Lower leg skin (tissue), 3 donors: ENCODE measurements around the gene SELENOT.

Experiments used
- POLR2A ChIP-seq, 2 donors: fragments of 450-650 bp; IDR thresholded peaks; one replicate each; pipeline ENCODE4 v1.6.1; 2016 to 2017; ENCODE audit warnings: antibody characterized with exemption in 2 of 2, mild to moderate bottlenecking in 1 of 2, moderate library complexity in 1 of 2
- TF ChIP-seq, protein P1 (sequence below), 3 donors: fragments of 450-650 bp; IDR thresholded peaks; one replicate each; pipeline ENCODE4 v1.5.1; 2016; ENCODE audit warnings: antibody characterized with exemption in 3 of 3, mild to moderate bottlenecking in 3 of 3, moderate library complexity in 2 of 3

GRCh38 chr3:150610785-150611184, 7.7 kb downstream of the SELENOT start:
- TF ChIP-seq, protein P1, sequence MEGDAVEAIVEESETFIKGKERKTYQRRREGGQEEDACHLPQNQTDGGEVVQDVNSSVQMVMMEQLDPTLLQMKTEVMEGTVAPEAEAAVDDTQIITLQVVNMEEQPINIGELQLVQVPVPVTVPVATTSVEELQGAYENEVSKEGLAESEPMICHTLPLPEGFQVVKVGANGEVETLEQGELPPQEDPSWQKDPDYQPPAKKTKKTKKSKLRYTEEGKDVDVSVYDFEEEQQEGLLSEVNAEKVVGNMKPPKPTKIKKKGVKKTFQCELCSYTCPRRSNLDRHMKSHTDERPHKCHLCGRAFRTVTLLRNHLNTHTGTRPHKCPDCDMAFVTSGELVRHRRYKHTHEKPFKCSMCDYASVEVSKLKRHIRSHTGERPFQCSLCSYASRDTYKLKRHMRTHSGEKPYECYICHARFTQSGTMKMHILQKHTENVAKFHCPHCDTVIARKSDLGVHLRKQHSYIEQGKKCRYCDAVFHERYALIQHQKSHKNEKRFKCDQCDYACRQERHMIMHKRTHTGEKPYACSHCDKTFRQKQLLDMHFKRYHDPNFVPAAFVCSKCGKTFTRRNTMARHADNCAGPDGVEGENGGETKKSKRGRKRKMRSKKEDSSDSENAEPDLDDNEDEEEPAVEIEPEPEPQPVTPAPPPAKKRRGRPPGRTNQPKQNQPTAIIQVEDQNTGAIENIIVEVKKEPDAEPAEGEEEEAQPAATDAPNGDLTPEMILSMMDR (IDR thresholded peaks at IDR 0.05), result no peak
- TF ChIP-seq POLR2A (IDR thresholded peaks at IDR 0.05), result no peak
